HFFc6 (cell line): ENCODE data around the gene POMT1. TPM values are rescaled to one million over a fixed set of nuclear protein-coding genes. Genes with fewer than 3 reads are reported as not detected.

Source experiments
- DNase-seq: peaks from one replicate; pipeline ENCODE4 v3.0.0-alpha.2; 2018
- H3K27ac Mint-ChIP-seq: 2 replicates; pipeline ENCODE4 v1.8.0; 2020; ENCODE audit warnings: mild to moderate bottlenecking, mixed read lengths
- H3K27me3 Mint-ChIP-seq: 2 replicates; pipeline ENCODE4 v1.8.0; 2021; ENCODE audit warnings: mild to moderate bottlenecking, moderate library complexity, mixed read lengths; ENCODE audit not compliant: insufficient read depth
- H3K36me3 Mint-ChIP-seq: 2 replicates; pipeline ENCODE4 v1.8.0; 2021; ENCODE audit warnings: low read depth, mixed read lengths
- H3K4me1 Mint-ChIP-seq: 2 replicates; pipeline ENCODE4 v1.8.0; 2020; ENCODE audit warnings: low read depth, mixed read lengths
- H3K4me3 Mint-ChIP-seq: 2 replicates; pipeline ENCODE4 v1.8.0; 2020; ENCODE audit warnings: mild to moderate bottlenecking, moderate library complexity, mixed read lengths
- H3K9me3 Mint-ChIP-seq: 2 replicates; pipeline ENCODE4 v1.8.0; 2020; ENCODE audit warnings: mild to moderate bottlenecking, mixed read lengths
- total RNA-seq, 6 experiments: library from RNA; stranded (reverse); fragmentation: NEBNext Ultra II Directional; extraction: Animal tissue kit (Norgen Biotek cat#: 25700); gene quantifications; 2 replicates in 1 of 6; 3 replicates in 5 of 6; pipeline ENCODE4 v1.2.3, GENCODE V29; 2021
- TF ChIP-seq, protein P1 (sequence below): fragments of 200-600 bp; sonication (generic); IDR thresholded peaks from 2 replicates; pipeline ENCODE4 v1.5.0; 2021; ENCODE audit warnings: antibody characterized with exemption, mild to moderate bottlenecking

The POMT1 gene
- total RNA-seq, 6 experiments from 2014 or later, result 39.0 to 45.7 (median 40.2) TPM

- TF ChIP-seq, protein P1, sequence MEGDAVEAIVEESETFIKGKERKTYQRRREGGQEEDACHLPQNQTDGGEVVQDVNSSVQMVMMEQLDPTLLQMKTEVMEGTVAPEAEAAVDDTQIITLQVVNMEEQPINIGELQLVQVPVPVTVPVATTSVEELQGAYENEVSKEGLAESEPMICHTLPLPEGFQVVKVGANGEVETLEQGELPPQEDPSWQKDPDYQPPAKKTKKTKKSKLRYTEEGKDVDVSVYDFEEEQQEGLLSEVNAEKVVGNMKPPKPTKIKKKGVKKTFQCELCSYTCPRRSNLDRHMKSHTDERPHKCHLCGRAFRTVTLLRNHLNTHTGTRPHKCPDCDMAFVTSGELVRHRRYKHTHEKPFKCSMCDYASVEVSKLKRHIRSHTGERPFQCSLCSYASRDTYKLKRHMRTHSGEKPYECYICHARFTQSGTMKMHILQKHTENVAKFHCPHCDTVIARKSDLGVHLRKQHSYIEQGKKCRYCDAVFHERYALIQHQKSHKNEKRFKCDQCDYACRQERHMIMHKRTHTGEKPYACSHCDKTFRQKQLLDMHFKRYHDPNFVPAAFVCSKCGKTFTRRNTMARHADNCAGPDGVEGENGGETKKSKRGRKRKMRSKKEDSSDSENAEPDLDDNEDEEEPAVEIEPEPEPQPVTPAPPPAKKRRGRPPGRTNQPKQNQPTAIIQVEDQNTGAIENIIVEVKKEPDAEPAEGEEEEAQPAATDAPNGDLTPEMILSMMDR, result no peak
- Mint-ChIP-seq H3K4me1 (no peaks in the 10 kb centered on the region), H3K9me3 (peaks cover 8% of the 10 kb centered on the region), H3K27me3 (peaks cover 16% of the 10 kb centered on the region), H3K4me3 (no peak overlapping the region), H3K27ac (no peak overlapping the region), H3K36me3 (peaks cover 4% of the 10 kb centered on the region; the same call in 1 of the 2 replicates)
- no peak for DNase-seq
Measured at GRCh38 chr9:131555841-131556673, 53.3 kb downstream of the POMT1 start.

DNA sequence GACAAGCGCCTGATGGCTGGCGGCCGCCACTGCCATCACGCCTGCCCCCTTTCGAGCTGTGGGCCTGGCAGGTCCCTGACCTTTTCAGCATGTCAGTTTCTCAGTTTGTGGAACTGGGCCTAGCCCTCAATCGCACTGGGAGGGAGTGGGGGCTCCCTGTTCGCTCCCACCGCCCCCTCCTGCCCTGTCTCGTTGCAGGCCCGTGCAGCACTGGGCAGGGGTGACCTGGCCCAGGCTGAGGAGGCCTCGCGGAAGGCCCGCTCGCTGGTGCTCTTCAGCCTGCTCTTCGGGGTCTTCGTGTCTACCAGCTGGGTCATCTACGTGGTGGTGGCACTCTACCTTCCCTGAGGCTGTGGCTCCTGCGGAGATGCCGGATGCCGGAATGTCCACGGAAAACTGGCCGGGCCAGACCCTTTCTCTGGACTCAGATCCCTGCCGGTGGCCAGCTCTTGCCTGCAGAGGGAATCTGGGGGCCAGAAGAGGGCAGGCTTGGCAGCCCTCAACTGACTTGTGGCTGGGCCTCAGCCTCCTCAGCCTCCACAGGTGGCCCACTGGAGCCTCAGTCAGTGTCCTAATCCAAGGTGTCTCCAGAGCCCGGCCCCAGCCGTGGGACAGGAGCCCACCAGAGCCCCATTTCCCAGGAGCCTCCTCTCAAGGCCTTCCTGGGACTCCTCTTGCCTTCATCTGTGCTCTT is 55.3 kb downstream of the POMT1 start:
- Mint-ChIP-seq H3K36me3 (peaks cover 4% of the 10 kb centered on the region; the same call in 1 of the 2 replicates), H3K9me3 (peaks cover 15% of the 10 kb centered on the region), H3K27me3 (peaks cover 7% of the 10 kb centered on the region; the same call in 1 of the 2 replicates), H3K4me3 (no peak overlapping the region), H3K4me1 (no peaks in the 10 kb centered on the region), H3K27ac (no peak overlapping the region)
- DNase-seq, result no peak
- TF ChIP-seq, protein P1, result no peak

DNA sequence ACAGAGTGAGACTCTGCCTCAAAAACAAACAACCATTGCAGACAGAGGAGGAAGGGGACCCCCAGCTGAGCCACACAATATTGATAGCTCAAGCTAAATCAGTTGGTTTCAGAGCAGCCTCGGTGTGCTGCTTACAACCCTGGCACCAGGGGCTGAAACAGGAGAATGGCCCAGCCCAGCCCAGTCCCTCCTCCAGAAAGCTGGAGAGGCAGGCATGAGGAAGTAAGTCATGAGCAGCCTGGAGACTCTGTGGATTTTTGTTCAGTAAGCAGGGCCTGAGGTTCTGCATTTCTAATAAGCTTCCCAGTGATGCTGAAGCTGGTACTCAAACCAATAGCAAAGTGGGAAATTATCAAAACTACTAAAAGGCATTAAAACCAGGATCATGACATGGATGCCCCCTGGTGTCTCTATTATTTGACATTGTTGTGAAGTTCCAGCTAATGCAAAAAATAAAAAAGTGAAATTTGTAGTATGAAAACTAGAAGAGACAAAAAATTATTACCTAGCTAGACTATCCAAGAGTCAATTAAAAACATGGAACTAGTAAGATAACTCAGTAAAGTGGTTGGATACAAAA is 56.8 kb downstream of the POMT1 start:
- DNase-seq, result no peak
- H3K36me3 Mint-ChIP-seq, result peaks cover 4% of the 10 kb centered on the region; the same call in 1 of the 2 replicates
- H3K27ac Mint-ChIP-seq, result no peak overlapping the region
- peaks cover 18% of the 10 kb centered on the region for H3K9me3 Mint-ChIP-seq
- TF ChIP-seq, protein P1, result peak; percentile 24; the same call in 1 of the 2 replicates
- H3K27me3 Mint-ChIP-seq, result peaks cover 4% of the 10 kb centered on the region; the same call in 1 of the 2 replicates
- no peak overlapping the region for H3K4me3 Mint-ChIP-seq
- no peaks in the 10 kb centered on the region for H3K4me1 Mint-ChIP-seq

DNA sequence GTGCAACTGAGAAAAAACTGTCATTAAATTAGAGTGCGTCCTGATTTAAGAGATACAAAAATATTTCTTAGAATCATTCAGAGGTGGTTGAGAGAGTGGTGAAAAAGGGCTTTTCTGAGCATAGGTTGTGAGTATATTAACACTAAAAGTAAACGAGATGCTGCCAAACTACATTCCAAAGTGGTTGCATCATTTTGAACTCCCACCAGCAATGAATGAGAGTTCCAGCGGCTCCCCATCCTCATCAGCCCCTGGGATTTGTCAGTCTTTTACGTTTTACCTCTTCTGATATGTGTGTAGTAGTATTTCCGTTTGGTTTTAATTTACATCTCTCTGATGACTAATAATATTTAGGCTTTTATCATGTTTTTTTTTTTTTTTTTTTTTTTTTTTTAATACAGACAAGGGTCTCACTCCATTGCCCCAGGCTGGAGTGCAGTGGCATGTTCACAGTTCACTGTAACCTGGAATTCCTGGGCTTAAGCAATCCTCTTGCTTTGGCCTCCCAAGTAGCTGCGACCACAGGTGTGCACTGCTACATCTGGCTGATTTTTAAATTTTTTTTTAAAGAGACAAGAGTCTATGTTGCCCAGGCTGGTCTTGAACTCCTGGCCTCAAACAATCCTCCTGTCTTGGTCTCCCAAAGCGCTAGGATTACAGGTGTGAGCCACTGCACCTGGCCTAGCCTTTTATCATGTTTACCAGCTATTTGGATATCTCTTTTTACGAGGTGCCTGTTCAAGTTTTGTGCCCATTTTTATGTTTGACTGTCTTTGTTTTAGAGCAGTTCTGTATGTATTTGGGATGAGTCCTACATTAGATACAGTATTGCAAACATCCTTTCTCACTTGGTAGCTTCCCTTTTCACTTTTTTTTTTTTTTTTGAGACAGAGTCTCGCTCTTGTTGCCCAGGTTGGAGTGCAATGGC is 59.6 kb downstream of the POMT1 start:
- no peak for DNase-seq
- H3K4me1 Mint-ChIP-seq, result no peaks in the 10 kb centered on the region
- TF ChIP-seq, protein P1, result no peak
- peaks cover 4% of the 10 kb centered on the region; the same call in 1 of the 2 replicates for H3K36me3 Mint-ChIP-seq
- H3K27me3 Mint-ChIP-seq, result no peaks in the 10 kb centered on the region; the same call in 1 of the 2 replicates
- H3K27ac Mint-ChIP-seq, result no peak overlapping the region
- no peak overlapping the region for H3K4me3 Mint-ChIP-seq
- H3K9me3 Mint-ChIP-seq, result peaks cover 18% of the 10 kb centered on the region

DNA sequence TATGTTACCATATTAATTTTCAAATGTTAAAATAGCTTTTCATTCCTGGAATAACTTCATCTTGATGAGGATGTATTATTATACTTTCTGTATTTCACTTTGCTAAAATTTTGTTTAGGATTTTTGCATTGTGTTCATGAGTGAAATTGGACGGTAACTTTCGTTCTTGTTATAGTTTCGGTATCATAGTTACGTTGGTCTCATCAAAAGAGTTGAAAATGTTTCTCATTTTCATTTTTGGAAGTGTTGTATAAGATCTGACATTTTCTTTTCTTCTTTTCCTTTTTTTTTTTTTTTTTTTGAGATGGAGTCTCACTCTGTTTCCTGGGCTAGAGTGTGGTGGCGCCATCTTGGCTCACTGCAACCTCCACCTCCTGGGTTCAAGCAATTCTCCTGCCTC is 62.7 kb downstream of the POMT1 start:
- H3K36me3 Mint-ChIP-seq, result no peaks in the 10 kb centered on the region; the same call in 1 of the 2 replicates
- H3K9me3 Mint-ChIP-seq, result peaks cover 14% of the 10 kb centered on the region
- TF ChIP-seq, protein P1, result no peak

More for the DNA sequence above, 62.7 kb downstream of the POMT1 start:
- Mint-ChIP-seq H3K27ac (no peak overlapping the region), H3K27me3 (no peaks in the 10 kb centered on the region; the same call in none of the 2 replicates), H3K4me1 (no peaks in the 10 kb centered on the region), H3K4me3 (no peak overlapping the region)
- no peak for DNase-seq
